T follicular helper cell (primary cell): ENCODE data around the gene RBM39.
"Not testable (repeated sequence)": the region's sequence is repeated elsewhere in the genome, so short reads cannot be mapped to it uniquely, and the experiment has no call there.

ENCODE experiments used
- DNase-seq: peaks from one replicate; pipeline ENCODE4 v3.0.0-alpha.2; 2020; ENCODE audit warnings: low read depth

Gene RBM39

GRCh38 chr20:35706591-35707529, 35.2 kb downstream of the RBM39 start:
- DNase-seq, result not testable (repeated sequence)

GRCh38 chr20:35705894-35706293, 36.2 kb downstream of the RBM39 start:
- not testable (repeated sequence) for DNase-seq

- no peak for DNase-seq
Observed at GRCh38 chr20:35704514-35705261, 37.4 kb downstream of the RBM39 start.

- DNase-seq, result no peak
Observed at GRCh38 chr20:35702824-35703695, 39.0 kb downstream of the RBM39 start.

GRCh38 chr20:35702051-35702823, 39.8 kb downstream of the RBM39 start:
- DNase-seq, result no peak

- no peak for DNase-seq
Observed at GRCh38 chr20:35700625-35701148, 41.4 kb downstream of the RBM39 start.

- no peak for DNase-seq
Observed at GRCh38 chr20:35699957-35700624, 42.0 kb downstream of the RBM39 start.

- peak; percentile 82 for DNase-seq
Observed at GRCh38 chr20:35699127-35699956, 42.7 kb downstream of the RBM39 start, which contains the start of the genes NFS1 and ROMO1. TSS of gene NFS1 (minus strand) at chr20:35699352. CDS start at chr20:35699288, 64 bp downstream. TSS of gene ROMO1 (plus strand) at chr20:35699405. CDS start at chr20:35699633, 228 bp downstream.

GRCh38 chr20:35698298-35699126, 43.5 kb downstream of the RBM39 start:
- no peak for DNase-seq

GRCh38 chr20:35697696-35698297, 44.3 kb downstream of the RBM39 start:
- no peak for DNase-seq

- no peak for DNase-seq
Observed at GRCh38 chr20:35695978-35696377, 46.1 kb downstream of the RBM39 start.

GRCh38 chr20:35695245-35695749, 46.8 kb downstream of the RBM39 start:
- no peak for DNase-seq

- no peak for DNase-seq
Observed at GRCh38 chr20:35690265-35690664, 51.8 kb downstream of the RBM39 start.

GRCh38 chr20:35686872-35687271, 55.2 kb downstream of the RBM39 start:
- DNase-seq, result not testable (repeated sequence)

- DNase-seq, result not testable (repeated sequence)
Observed at GRCh38 chr20:35685368-35685767, 56.7 kb downstream of the RBM39 start.

- DNase-seq, result no peak
Observed at GRCh38 chr20:35681960-35682359, 60.1 kb downstream of the RBM39 start.

- no peak for DNase-seq
Observed at GRCh38 chr20:35680452-35681183, 61.4 kb downstream of the RBM39 start.
